Measurements from ENCODE around the gene HTATIP2.

DNA sequence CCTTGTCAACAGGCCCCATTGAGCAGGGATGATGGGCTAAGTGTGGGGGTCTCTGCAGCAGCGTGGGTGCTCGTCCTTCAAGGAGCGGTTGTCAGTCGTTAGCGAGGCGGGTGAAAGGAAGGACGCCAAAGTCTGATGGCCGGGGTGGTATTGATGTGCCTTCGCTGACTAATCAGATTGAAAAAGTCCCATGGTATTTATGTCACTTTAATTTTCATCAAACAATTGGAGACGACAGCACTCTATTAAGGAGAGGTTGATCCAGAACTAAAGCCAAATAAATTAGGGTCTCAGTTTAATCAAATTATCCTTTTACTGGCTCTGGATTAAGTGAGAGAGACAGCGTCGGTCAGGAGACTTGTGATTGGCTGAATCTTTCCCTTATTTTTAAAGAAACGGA lies 9.6 kb downstream of the HTATIP2 start:
- no peak for TF ChIP-seq CTCF (conservative IDR thresholded peaks at IDR 0.05; ENCODE audit: low read length)
- no peak for TF ChIP-seq EZH2phosphoT487 (IDR thresholded peaks at IDR 0.05; ENCODE audit: borderline replicate concordance, low read depth, low read length)
